GM12873 (cell line): Measurements from ENCODE around the gene NSF.

Source experiments
- CTCF ChIP-seq: IDR thresholded peaks from 2 replicates; pipeline ENCODE4 v1.5.1; 2012; ENCODE audit warnings: low read depth, mild to moderate bottlenecking, moderate library complexity, low read length, control low read depth; ENCODE audit not compliant: insufficient read depth; ENCODE audit errors: missing control alignments

NSF gene

GRCh38 chr17:46737326-46737725, 146.9 kb downstream of the NSF start:
- no peak for TF ChIP-seq CTCF

GRCh38 chr17:46738544-46738943, 148.1 kb downstream of the NSF start:
- TF ChIP-seq CTCF, result no peak

GRCh38 chr17:46739982-46740381, 149.5 kb downstream of the NSF start:
- no peak for TF ChIP-seq CTCF

- no peak for TF ChIP-seq CTCF
These were observed 150.8 kb downstream of the NSF start for GRCh38 chr17:46741122-46741730.

GRCh38 chr17:46742565-46743270, 152.2 kb downstream of the NSF start:
- TF ChIP-seq CTCF, result no peak

- TF ChIP-seq CTCF, result no peak
These were observed 154.0 kb downstream of the NSF start for GRCh38 chr17:46744441-46744840.

GRCh38 chr17:46745376-46745775, 154.9 kb downstream of the NSF start:
- TF ChIP-seq CTCF, result no peak
